H9 (cell line): Measurements from ENCODE around the gene RWDD4. TPM values are rescaled to one million over a fixed set of nuclear protein-coding genes. Genes with fewer than 3 reads are reported as not detected.

Experiments
- DNase-seq: peaks from one replicate; pipeline ENCODE4 v3.0.0-alpha.2; 2017
- H2AFZ ChIP-seq: one replicate; pipeline ENCODE4 v1.6.1; 2013; ENCODE audit warnings: mild to moderate bottlenecking, low read length, control low read depth, moderate library complexity
- H2AK5ac ChIP-seq: 2 replicates; pipeline ENCODE4 v1.6.1; 2013; ENCODE audit warnings: low read length, control low read depth, mixed read lengths; ENCODE audit not compliant: insufficient read length
- H2BK120ac ChIP-seq: one replicate; pipeline ENCODE4 v1.6.1; 2013; ENCODE audit warnings: low read depth, mild to moderate bottlenecking, low read length, control low read depth, inconsistent platforms; ENCODE audit not compliant: poor library complexity, severe bottlenecking
- H2BK12ac ChIP-seq: 2 replicates; pipeline ENCODE4 v1.6.1; 2013; ENCODE audit warnings: low read length, control low read depth, mixed read lengths, low read depth; ENCODE audit not compliant: insufficient read length
- H2BK15ac ChIP-seq: 2 replicates; pipeline ENCODE4 v1.6.1; 2013; ENCODE audit warnings: low read depth, low read length, control low read depth
- H2BK20ac ChIP-seq: one replicate; pipeline ENCODE4 v1.6.1; 2013; ENCODE audit warnings: low read depth, mild to moderate bottlenecking, low read length, control low read depth, inconsistent platforms; ENCODE audit not compliant: poor library complexity, severe bottlenecking
- H2BK5ac ChIP-seq: 2 replicates; pipeline ENCODE4 v1.6.1; 2013; ENCODE audit warnings: low read length, control low read depth, mixed read lengths; ENCODE audit not compliant: insufficient read length
- H3K14ac ChIP-seq: 2 replicates; pipeline ENCODE4 v1.6.1; 2013; ENCODE audit warnings: low read length, control low read depth; ENCODE audit not compliant: insufficient read depth
- H3K18ac ChIP-seq: 2 replicates; pipeline ENCODE4 v1.6.1; 2013; ENCODE audit warnings: low read depth, mild to moderate bottlenecking, mixed read lengths, low read length, control low read depth; ENCODE audit not compliant: insufficient read length
- H3K23ac ChIP-seq: 2 replicates; pipeline ENCODE4 v1.6.1; 2013; ENCODE audit warnings: low read length, control low read depth, mixed read lengths, low read depth; ENCODE audit not compliant: insufficient read length
- H3K23me2 ChIP-seq: 2 replicates; pipeline ENCODE4 v1.6.1; 2013; ENCODE audit warnings: low read depth, mild to moderate bottlenecking, mixed read lengths, low read length, control low read depth; ENCODE audit not compliant: insufficient read length, poor library complexity, severe bottlenecking
- H3K27ac ChIP-seq: 2 replicates; pipeline ENCODE4 v1.5.1; 2013; ENCODE audit warnings: low read length, control low read depth, mixed read lengths, low read depth; ENCODE audit not compliant: insufficient read length
- H3K27me3 ChIP-seq: 2 replicates; pipeline ENCODE4 v1.6.1; 2013; ENCODE audit warnings: low read length, control low read depth, inconsistent platforms; ENCODE audit not compliant: insufficient read depth
- H3K4ac ChIP-seq: 2 replicates; pipeline ENCODE4 v1.6.1; 2013; ENCODE audit warnings: low read depth, mild to moderate bottlenecking, control low read depth, inconsistent platforms, low read length, moderate library complexity
- H3K4me1 ChIP-seq: 2 replicates; pipeline ENCODE4 v1.6.1; 2013; ENCODE audit warnings: low read length, control low read depth, inconsistent platforms; ENCODE audit not compliant: insufficient read depth
- H3K4me2 ChIP-seq: 2 replicates; pipeline ENCODE4 v1.6.1; 2013; ENCODE audit warnings: low read length, control low read depth, mixed read lengths; ENCODE audit not compliant: insufficient read length, insufficient read depth
- H3K56ac ChIP-seq: 2 replicates; pipeline ENCODE4 v1.6.1; 2013; ENCODE audit warnings: low read depth, mild to moderate bottlenecking, mixed read lengths, low read length, control low read depth; ENCODE audit not compliant: insufficient read length
- H3K79me1 ChIP-seq: 2 replicates; pipeline ENCODE4 v1.6.1; 2013; ENCODE audit warnings: low read depth, mild to moderate bottlenecking, moderate library complexity, low read length, control low read depth, inconsistent platforms; ENCODE audit not compliant: insufficient read depth, poor library complexity, severe bottlenecking
- H3K79me2 ChIP-seq: 2 replicates; pipeline ENCODE4 v1.6.1; 2013; ENCODE audit warnings: low read length, control low read depth, inconsistent platforms; ENCODE audit not compliant: insufficient read depth
- H3K9ac ChIP-seq: 2 replicates; pipeline ENCODE4 v1.6.1; 2013; ENCODE audit warnings: low read length, control low read depth, mixed read lengths; ENCODE audit not compliant: insufficient read length; ENCODE audit errors: extremely low read depth
- H3K9me3 ChIP-seq: one replicate; pipeline ENCODE4 v1.6.1; 2013; ENCODE audit warnings: low read depth, low read length, inconsistent platforms; ENCODE audit not compliant: control insufficient read depth
- H3T11ph ChIP-seq: one replicate; pipeline ENCODE4 v1.6.1; 2013; ENCODE audit warnings: mild to moderate bottlenecking, low read length, control low read depth, inconsistent platforms
- H4K20me1 ChIP-seq: one replicate; pipeline ENCODE4 v1.6.1; 2013; ENCODE audit not compliant: control insufficient read depth, insufficient read length, insufficient read depth
- H4K5ac ChIP-seq: 2 replicates; pipeline ENCODE4 v1.6.1; 2013; ENCODE audit warnings: low read depth, mild to moderate bottlenecking, mixed read lengths, low read length, control low read depth; ENCODE audit not compliant: insufficient read length
- H4K8ac ChIP-seq: replicated peaks from 2 replicates; pipeline ENCODE4 v1.6.1; 2013; ENCODE audit warnings: low read length, control low read depth, mixed read lengths, low read depth; ENCODE audit not compliant: insufficient read length
- H4K91ac ChIP-seq: 2 replicates; pipeline ENCODE4 v1.6.1; 2013; ENCODE audit warnings: low read depth, mild to moderate bottlenecking, moderate library complexity, mixed read lengths, low read length, control low read depth; ENCODE audit not compliant: insufficient read length
- H3K27ac Mint-ChIP-seq, 3 experiments: 2 replicates in 2 of 3; 3 replicates in 1 of 3; pipeline ENCODE4 v1.8.0; 2020 to 2021; ENCODE audit warnings: mixed read lengths in 3 of 3, mild to moderate bottlenecking in 1 of 3, moderate library complexity in 1 of 3
- H3K27me3 Mint-ChIP-seq: 2 replicates; pipeline ENCODE4 v1.8.0; 2021; ENCODE audit warnings: low read depth, mild to moderate bottlenecking, moderate library complexity, mixed read lengths
- H3K36me3 Mint-ChIP-seq, 3 experiments: 2 replicates in 2 of 3; 3 replicates in 1 of 3; pipeline ENCODE4 v1.8.0; 2020 to 2021; ENCODE audit warnings: low read depth in 3 of 3, mixed read lengths in 3 of 3; ENCODE audit not compliant: insufficient read depth in 1 of 3
- H3K4me1 Mint-ChIP-seq, 2 experiments: 2 replicates each; pipeline ENCODE4 v1.8.0; 2020; ENCODE audit warnings: mixed read lengths in 2 of 2
- H3K4me3 Mint-ChIP-seq, 2 experiments: 2 replicates in 1 of 2; 3 replicates in 1 of 2; pipeline ENCODE4 v1.8.0; 2020 to 2021; ENCODE audit warnings: mild to moderate bottlenecking in 2 of 2, mixed read lengths in 2 of 2, moderate library complexity in 1 of 2
- H3K9me3 Mint-ChIP-seq, 2 experiments: 2 replicates in 1 of 2; 3 replicates in 1 of 2; pipeline ENCODE4 v1.8.0; 2020; ENCODE audit warnings: mild to moderate bottlenecking in 2 of 2, mixed read lengths in 2 of 2, moderate library complexity in 1 of 2
- CTCF ChIP-seq: fragments of 200-600 bp; sonication (generic); conservative IDR thresholded peaks from 3 replicates; pipeline ENCODE4 v1.8.0; 2021; ENCODE audit warnings: antibody characterized with exemption, mild to moderate bottlenecking
- WGBS: extraction: QIAGEN DNeasy Blood & Tissue Kit; methylation state at CpG from one replicate; pipeline ENCODE4 v1.1.7; 2013; ENCODE audit warnings: missing lambda C conversion rate, low lambda C conversion rate, mixed read lengths; ENCODE audit not compliant: insufficient read length; ENCODE audit errors: extremely low coverage; 5-methylcytosine and 5-hydroxymethylcytosine counted together
- total RNA-seq: library from RNA; stranded (reverse); gene quantifications from 2 replicates; pipeline ENCODE4 v1.2.1, GENCODE V29; 2021

RWDD4 gene
- total RNA-seq, 1 experiment from 2014 or later = 17.8 TPM

GRCh38 chr4:183618681-183619080, 40.3 kb downstream of the RWDD4 start:
- no peaks in the 10 kb centered on the region for H3K79me2 ChIP-seq
- no peak overlapping the region for H2BK5ac ChIP-seq
- Mint-ChIP-seq H3K4me3 (no peak overlapping the region), H3K4me1 (0 out of 4 replicates have a peak, but pooled peaks cover 0 to 4% of the 10 kb centered on the region in 2 experiments), H3K36me3 (no peaks in the 10 kb centered on the region), H3K9me3 (no peaks in the 10 kb centered on the region), H3K27ac (no peak overlapping the region), H3K27me3 (no peaks in the 10 kb centered on the region; the same call in 1 of the 2 replicates)
- H3K27ac ChIP-seq = no peak overlapping the region
- no peak overlapping the region for H2BK12ac ChIP-seq
- H2AK5ac ChIP-seq = no peak overlapping the region
- H2BK15ac ChIP-seq = no peak overlapping the region
- no peak for TF ChIP-seq CTCF
- H3T11ph ChIP-seq = no peak overlapping the region
- H3K23ac ChIP-seq = no peak overlapping the region
- no peak overlapping the region for H3K14ac ChIP-seq
- H3K27me3 ChIP-seq = no peaks in the 10 kb centered on the region
- DNase-seq = no peak
- no peak overlapping the region for H3K9ac ChIP-seq
- no peak overlapping the region for H2AFZ ChIP-seq
- no peaks in the 10 kb centered on the region for H4K20me1 ChIP-seq
- no peak overlapping the region for H2BK120ac ChIP-seq
- H2BK20ac ChIP-seq = no peak overlapping the region
- H3K9me3 ChIP-seq = no peaks in the 10 kb centered on the region
- H3K23me2 ChIP-seq = no peaks in the 10 kb centered on the region
- H4K5ac ChIP-seq = no peak overlapping the region
- H3K18ac ChIP-seq = no peak overlapping the region
- no peaks in the 10 kb centered on the region for H3K79me1 ChIP-seq
- H3K56ac ChIP-seq = no peak overlapping the region
- H4K8ac ChIP-seq = no peak overlapping the region
- no CpG with 5 or more reads among the region's 4 CpGs for WGBS
- H3K4me1 ChIP-seq = no peaks in the 10 kb centered on the region; the same call in 1 of the 2 replicates
- no peak overlapping the region for H3K4me2 ChIP-seq
- H4K91ac ChIP-seq = no peak overlapping the region
- H3K4ac ChIP-seq = no peak overlapping the region
